A549 (cell line): Measurements from ENCODE around the gene GRAP2. TPM values are rescaled to one million over a fixed set of nuclear protein-coding genes. Genes with fewer than 3 reads are reported as not detected.

Experiments used
- ATAC-seq, 2 experiments: fragments of 200-7000 bp in 1 of 2; fragments of >200 bp in 1 of 2; cut with Nextera tagmentation in 1 of 2; cut with Tn5 transposase in 1 of 2; 3 replicates each; pipeline versions ENCODE4 v1.8.0 to v1.9.1; 2018 to 2020; ENCODE audit warnings: mild to moderate bottlenecking in 1 of 2, moderate library complexity in 1 of 2
- CTCF ChIA-PET: fragments of 300-600 bp; sonication (Branson Sonifier 250); formaldehyde crosslinking; extraction: SDS; loops from one replicate; lab custom pipeline; 2021; ENCODE audit warnings: antibody characterized with exemption, inconsistent platforms; lab: Yijun Ruan, JAX
- POLR2A ChIA-PET: fragments of 350-600 bp; formaldehyde crosslinking; extraction: SDS; loops from one replicate; lab custom pipeline; 2021; ENCODE audit warnings: antibody characterized with exemption, inconsistent platforms; lab: Yijun Ruan, JAX
- DNase-seq, 2 experiments: peaks; one replicate each; pipeline versions ENCODE4 v3.0.0 to v3.0.0-alpha.2; 2011 to 2016; ENCODE audit warnings: low read depth in 1 of 2, low spot score in 1 of 2
- FAIRE-seq: peaks from 2 replicates; lab custom pipeline; 2011; peaks lifted over from hg19 to GRCh38; lab: Jason Lieb, UNC
- H3K27ac ChIP-seq, 2 experiments: fragments of >200 bp; sonication (Bioruptor Twin); formaldehyde crosslinking; 3 replicates each; pipeline ENCODE4 v1.5.1; 2016 to 2017
- H3K4me1 ChIP-seq: fragments of >200 bp; sonication (Bioruptor Twin); formaldehyde crosslinking; 3 replicates; pipeline ENCODE4 v1.6.1; 2016
- H3K4me2 ChIP-seq: fragments of >200 bp; sonication (Bioruptor Twin); formaldehyde crosslinking; 3 replicates; pipeline ENCODE4 v1.6.1; 2016
- H3K4me3 ChIP-seq: fragments of >200 bp; sonication (Bioruptor Twin); formaldehyde crosslinking; 3 replicates; pipeline ENCODE4 v1.5.1; 2016
- H3K9me3 ChIP-seq: fragments of >200 bp; sonication (Bioruptor Twin); formaldehyde crosslinking; 3 replicates; pipeline ENCODE4 v1.6.1; 2016
- BCL3 ChIP-seq: fragments of >200 bp; sonication (Bioruptor Twin); formaldehyde crosslinking; IDR thresholded peaks from 3 replicates; pipeline ENCODE4 v1.6.1; 2016
- CBX2 ChIP-seq: fragments of 200-600 bp; sonication (generic); IDR thresholded peaks from 2 replicates; pipeline ENCODE4 v1.6.1; 2016; ENCODE audit warnings: low read depth, mild to moderate bottlenecking, borderline replicate concordance
- E2F6 ChIP-seq: IDR thresholded peaks from 2 replicates; pipeline ENCODE4 v1.6.1; 2012; ENCODE audit warnings: low read depth, borderline replicate concordance
- EHF ChIP-seq: fragments of 250-450 bp; sonication (Bioruptor Pico); IDR thresholded peaks from 2 replicates; pipeline ENCODE4 v1.5.0; 2020; ENCODE audit warnings: mild to moderate bottlenecking
- EP300 ChIP-seq, 2 experiments: fragments of >200 bp; sonication (Bioruptor Twin); formaldehyde crosslinking; IDR thresholded peaks; 2 replicates in 1 of 2; 3 replicates in 1 of 2; pipeline ENCODE4 v1.6.1; 2016 to 2017
- HDAC2 ChIP-seq: fragments of 200-600 bp; sonication (generic); IDR thresholded peaks from 2 replicates; pipeline ENCODE4 v1.6.1; 2016
- HES2 ChIP-seq: fragments of >200 bp; sonication (Bioruptor Twin); formaldehyde crosslinking; IDR thresholded peaks from 2 replicates; pipeline ENCODE4 v1.6.1; 2016
- HMGXB4 ChIP-seq: fragments of 250-450 bp; sonication (Bioruptor Pico); IDR thresholded peaks from 2 replicates; pipeline ENCODE4 v1.5.0; 2021; ENCODE audit warnings: mild to moderate bottlenecking, moderate library complexity, borderline replicate concordance
- HOXA7 ChIP-seq: fragments of 250-450 bp; sonication (Bioruptor Pico); IDR thresholded peaks from 2 replicates; pipeline ENCODE4 v1.5.0; 2020; ENCODE audit warnings: mild to moderate bottlenecking, moderate library complexity
- JUN ChIP-seq, 2 experiments: fragments of >200 bp; sonication (Bioruptor Twin); formaldehyde crosslinking; IDR thresholded peaks; 2 replicates in 1 of 2; 3 replicates in 1 of 2; pipeline ENCODE4 v1.6.1; 2016 to 2017
- KDM1A ChIP-seq: fragments of 200-600 bp; sonication (generic); IDR thresholded peaks from 2 replicates; pipeline ENCODE4 v1.6.1; 2016; ENCODE audit warnings: low read depth, mild to moderate bottlenecking
- MAFK ChIP-seq: fragments of 450-650 bp; IDR thresholded peaks from 2 replicates; pipeline ENCODE4 v1.6.1; 2014; ENCODE audit not compliant: partially characterized antibody
- NPAS2 ChIP-seq: fragments of 250-450 bp; sonication (Bioruptor Pico); IDR thresholded peaks from 2 replicates; pipeline ENCODE4 v1.8.0; 2022; ENCODE audit warnings: mild to moderate bottlenecking, moderate library complexity, borderline replicate concordance
- POLR2A ChIP-seq: IDR thresholded peaks from 2 replicates; pipeline ENCODE4 v1.6.1; 2012; ENCODE audit warnings: mild to moderate bottlenecking, low read length
- POLR2AphosphoS2 ChIP-seq: conservative IDR thresholded peaks from 2 replicates; pipeline ENCODE4 v1.6.1; 2012; ENCODE audit warnings: low read length, improper control_type of control experiment, inconsistent platforms
- RAD21 ChIP-seq, 2 experiments: fragments of >200 bp in 1 of 2; sonication (Bioruptor Twin) in 1 of 2; formaldehyde crosslinking in 1 of 2; IDR thresholded peaks in 1 of 2; conservative IDR thresholded peaks in 1 of 2; 2 replicates in 1 of 2; 3 replicates in 1 of 2; pipeline ENCODE4 v1.6.1; 2012 to 2018; ENCODE audit warnings: inconsistent platforms in 1 of 2
- RFX5 ChIP-seq: fragments of 450-650 bp; IDR thresholded peaks from 2 replicates; pipeline ENCODE4 v1.7.1; 2014; ENCODE audit warnings: antibody characterized with exemption, mild to moderate bottlenecking, moderate library complexity
- RNF2 ChIP-seq: fragments of 200-600 bp; sonication (generic); IDR thresholded peaks from 2 replicates; pipeline ENCODE4 v1.6.1; 2016; ENCODE audit warnings: low read depth, mild to moderate bottlenecking, antibody characterized with exemption, moderate library complexity, borderline replicate concordance
- SREBF2 ChIP-seq: fragments of 450-650 bp; IDR thresholded peaks from 2 replicates; pipeline ENCODE4 v1.6.1; 2014; ENCODE audit warnings: mild to moderate bottlenecking, moderate library complexity
- TFCP2L1 ChIP-seq: fragments of 250-450 bp; sonication (Bioruptor Pico); IDR thresholded peaks from 2 replicates; pipeline ENCODE4 v1.5.0; 2021; ENCODE audit warnings: mild to moderate bottlenecking
- ZFP36 ChIP-seq: fragments of 450-650 bp; IDR thresholded peaks from 2 replicates; pipeline ENCODE4 v1.6.1; 2014; ENCODE audit warnings: borderline replicate concordance; ENCODE audit not compliant: partially characterized antibody
- ZSCAN20 ChIP-seq: fragments of 250-450 bp; sonication (Bioruptor Pico); IDR thresholded peaks from 2 replicates; pipeline ENCODE4 v1.8.0; 2022; ENCODE audit warnings: mild to moderate bottlenecking, moderate library complexity
- WGBS: methylation state at CpG from one replicate; pipeline ENCODE4 v1.1.6; 2017; ENCODE audit errors: missing lambda C conversion rate; 5-methylcytosine and 5-hydroxymethylcytosine counted together
- polyA plus RNA-seq, 4 experiments: library from polyadenylated mRNA; depleted of rRNA in 3 of 4; stranded (reverse); fragments of >200 nt; fragmentation: RNase III in 1 of 4; extraction: RNeasy Plus Mini Kit Qiagen cat#74134 plus additional on column Dnase treatment in 1 of 4; gene quantifications; 2 replicates in 3 of 4; 3 replicates in 1 of 4; pipeline ENCODE4 v1.2.3, GENCODE V29; 2011 to 2017

Gene GRAP2
- polyA plus RNA-seq, 2 of the 4 experiments (the other 2 are of a cell fraction) = not detected

- ChIA-PET POLR2A (no interaction called here), CTCF (interaction anchor here (0.9 to 2.6 kb wide), 2 partner anchors 439 to 465 kb away, joined by 3 to 7 read pairs; no protein-coding TSS in a partner anchor)
- ATAC-seq = no peak
- TF ChIP-seq TFCP2L1 (CRISPR knock-in tag) (no peak), POLR2AphosphoS2 (no peak), KDM1A (no peak), CBX2 (no peak), HDAC2 (no peak), HMGXB4 (CRISPR knock-in tag) (no peak), E2F6 (no peak), RAD21 (conservative IDR thresholded peaks at IDR 0.05 in 1 of 2, IDR thresholded peaks at IDR 0.05 in 1 of 2) (no peak), RFX5 (no peak), ZFP36 (no peak), HOXA7 (CRISPR knock-in tag) (no peak), EP300 (IDR thresholded peaks at IDR 0.05) (no peak), SREBF2 (no peak), MAFK (no peak), HES2 (no peak), NPAS2 (CRISPR knock-in tag) (no peak), RNF2 (no peak), EHF (CRISPR knock-in tag) (no peak)
- H3K4me3 ChIP-seq = no peak overlapping the region
- H3K27ac ChIP-seq = no peak overlapping the region
- DNase-seq = no peak
- peaks cover 28% of the 10 kb centered on the region; the same call in 2 of the 3 replicates for H3K4me1 ChIP-seq
- H3K4me2 ChIP-seq = no peak overlapping the region
- no peak for FAIRE-seq
- no peaks in the 10 kb centered on the region for H3K9me3 ChIP-seq
- WGBS = 76% methylated on average over 5 of the region's 5 CpGs
Measured at GRCh38 chr22:40000171-40000570, 99.3 kb downstream of the GRAP2 start.

GRCh38 chr22:40001106-40001505 lies 100.2 kb downstream of the GRAP2 start:
- FAIRE-seq (no peak), ATAC-seq (no peak), DNase-seq (no peak)
- no peak overlapping the region for H3K4me3 ChIP-seq
- WGBS = 83% methylated on average over 4 of the region's 4 CpGs
- TF ChIP-seq ZFP36 = no peak
- TF ChIP-seq BCL3 = no peak
- no peak for TF ChIP-seq JUN (IDR thresholded peaks at IDR 0.05)
- TF ChIP-seq POLR2A = no peak
- no peak for TF ChIP-seq ZSCAN20 (CRISPR knock-in tag)
- peaks cover 28% of the 10 kb centered on the region; the same call in 2 of the 3 replicates for H3K4me1 ChIP-seq
- ChIA-PET POLR2A (no interaction called here), CTCF (interaction anchor here (0.6 to 2.6 kb wide), 8 partner anchors 23 to 614 kb away, joined by 3 to 10 read pairs (median 3); no protein-coding TSS in a partner anchor)
- no peak overlapping the region for H3K27ac ChIP-seq
- no peak overlapping the region for H3K4me2 ChIP-seq
- no peaks in the 10 kb centered on the region for H3K9me3 ChIP-seq
